Measurements from ENCODE around the gene PLEKHA6.

PLEKHA6 gene

GRCh38 chr1:204286315-204286714 is 73.4 kb downstream of the PLEKHA6 start:
- no peaks in the 10 kb centered on the region for H3K27me3 ChIP-seq (ENCODE audit: insufficient read depth, low read length)
- H3K79me1 ChIP-seq (ENCODE audit: low read length) = peaks cover 7% of the 10 kb centered on the region
- H2AK5ac ChIP-seq (ENCODE audit: low read length) = no peak overlapping the region
- no peak overlapping the region for H2BK5ac ChIP-seq (ENCODE audit: low read depth, low read length, poor library complexity)
- H3K27ac ChIP-seq (ENCODE audit: low read depth, low read length) = no peak overlapping the region
- H2AFZ ChIP-seq (ENCODE audit: insufficient read depth, low read length, poor library complexity) = no peak overlapping the region
- no peak overlapping the region for H4K12ac ChIP-seq (ENCODE audit: low read depth, low read length)
- H4K91ac ChIP-seq (ENCODE audit: low read depth, low read length) = no peak overlapping the region
- H3K4me2 ChIP-seq (ENCODE audit: low read length) = no peak overlapping the region
- no CpG with 5 or more reads among the region's 5 CpGs for WGBS (ENCODE audit: extremely low coverage, insufficient coverage, insufficient read length)
- no peak overlapping the region for H3K23ac ChIP-seq (ENCODE audit: low read length)
- no peak overlapping the region for H2BK12ac ChIP-seq (ENCODE audit: low read length)
- H2BK120ac ChIP-seq (ENCODE audit: insufficient read depth, low read length, poor library complexity) = no peak overlapping the region
- no peaks in the 10 kb centered on the region for H3K9me3 ChIP-seq (ENCODE audit: insufficient read depth, low read depth, low read length)
- H3K14ac ChIP-seq (ENCODE audit: low read length) = no peak overlapping the region
- H3K4me3 ChIP-seq (ENCODE audit: low read depth, low read length) = no peak overlapping the region
- H3K4ac ChIP-seq (ENCODE audit: low read depth, low read length) = peak overlapping the region; percentile 70
- H4K8ac ChIP-seq (ENCODE audit: low read depth, low read length) = no peak overlapping the region
- H3K4me1 ChIP-seq (ENCODE audit: control insufficient read depth in 1 of 2, insufficient read depth in 2 of 2, low read length in 2 of 2) = peaks cover 20% of the 10 kb centered on the region in 2 experiments
- no peak for DNase-seq
- H3K36me3 ChIP-seq (ENCODE audit: control insufficient read depth in 1 of 2, insufficient read depth in 2 of 2, low read length in 2 of 2) = peaks cover 0 to 2% of the 10 kb centered on the region in 2 experiments
- no peak overlapping the region for H3K9ac ChIP-seq (ENCODE audit: low read length)
- H3K18ac ChIP-seq (ENCODE audit: low read length) = peak overlapping the region; percentile 48
- peaks cover 5% of the 10 kb centered on the region for H3K79me2 ChIP-seq (ENCODE audit: control insufficient read depth, insufficient read depth, low read length, poor library complexity)

- no peak overlapping the region for H3K14ac ChIP-seq (ENCODE audit: low read length)
- peak overlapping the region; percentile 48 for H3K18ac ChIP-seq (ENCODE audit: low read length)
- H3K79me2 ChIP-seq (ENCODE audit: control insufficient read depth, insufficient read depth, low read length, poor library complexity) = peaks cover 5% of the 10 kb centered on the region
- no peak for DNase-seq
- H3K4ac ChIP-seq (ENCODE audit: low read depth, low read length) = peak overlapping the region; percentile 70
- H2BK120ac ChIP-seq (ENCODE audit: insufficient read depth, low read length, poor library complexity) = no peak overlapping the region
- H3K27ac ChIP-seq (ENCODE audit: low read depth, low read length) = no peak overlapping the region
- no peak overlapping the region for H3K4me3 ChIP-seq (ENCODE audit: low read depth, low read length)
- H2BK12ac ChIP-seq (ENCODE audit: low read length) = no peak overlapping the region
- peaks cover 20% of the 10 kb centered on the region in 2 experiments for H3K4me1 ChIP-seq (ENCODE audit: control insufficient read depth in 1 of 2, insufficient read depth in 2 of 2, low read length in 2 of 2)
- peaks cover 0 to 2% of the 10 kb centered on the region in 2 experiments for H3K36me3 ChIP-seq (ENCODE audit: control insufficient read depth in 1 of 2, insufficient read depth in 2 of 2, low read length in 2 of 2)
- H3K79me1 ChIP-seq (ENCODE audit: low read length) = peaks cover 7% of the 10 kb centered on the region
- H4K8ac ChIP-seq (ENCODE audit: low read depth, low read length) = no peak overlapping the region
- no peaks in the 10 kb centered on the region for H3K27me3 ChIP-seq (ENCODE audit: insufficient read depth, low read length)
- H3K9me3 ChIP-seq (ENCODE audit: insufficient read depth, low read depth, low read length) = no peaks in the 10 kb centered on the region
- H2AFZ ChIP-seq (ENCODE audit: insufficient read depth, low read length, poor library complexity) = no peak overlapping the region
- no peak overlapping the region for H3K9ac ChIP-seq (ENCODE audit: low read length)
- H4K91ac ChIP-seq (ENCODE audit: low read depth, low read length) = no peak overlapping the region
- no peak overlapping the region for H3K4me2 ChIP-seq (ENCODE audit: low read length)
- H2BK5ac ChIP-seq (ENCODE audit: low read depth, low read length, poor library complexity) = no peak overlapping the region
- no peak overlapping the region for H2AK5ac ChIP-seq (ENCODE audit: low read length)
- no peak overlapping the region for H4K12ac ChIP-seq (ENCODE audit: low read depth, low read length)
- H3K23ac ChIP-seq (ENCODE audit: low read length) = no peak overlapping the region
- WGBS (ENCODE audit: extremely low coverage, insufficient coverage, insufficient read length) = no CpG with 5 or more reads among the region's 13 CpGs
Observed at GRCh38 chr1:204285436-204286305, 74.1 kb downstream of the PLEKHA6 start.

GRCh38 chr1:204284929-204285328 is 74.8 kb downstream of the PLEKHA6 start:
- Histone ChIP-seq H3K9ac (ENCODE audit: low read length) (no peak overlapping the region), H3K27ac (ENCODE audit: low read depth, low read length) (no peak overlapping the region), H3K27me3 (ENCODE audit: insufficient read depth, low read length) (no peaks in the 10 kb centered on the region), H2AK5ac (ENCODE audit: low read length) (no peak overlapping the region), H3K14ac (ENCODE audit: low read length) (no peak overlapping the region), H2BK12ac (ENCODE audit: low read length) (no peak overlapping the region), H3K4me2 (ENCODE audit: low read length) (no peak overlapping the region), H4K12ac (ENCODE audit: low read depth, low read length) (no peak overlapping the region), H4K91ac (ENCODE audit: low read depth, low read length) (no peak overlapping the region), H3K23ac (ENCODE audit: low read length) (no peak overlapping the region), H2BK120ac (ENCODE audit: insufficient read depth, low read length, poor library complexity) (no peak overlapping the region), H3K36me3 (ENCODE audit: control insufficient read depth in 1 of 2, insufficient read depth in 2 of 2, low read length in 2 of 2) (peaks cover 0 to 2% of the 10 kb centered on the region in 2 experiments), H3K4ac (ENCODE audit: low read depth, low read length) (no peak overlapping the region), H3K79me1 (ENCODE audit: low read length) (peaks cover 7% of the 10 kb centered on the region), H2AFZ (ENCODE audit: insufficient read depth, low read length, poor library complexity) (no peak overlapping the region), H3K18ac (ENCODE audit: low read length) (no peak overlapping the region), H2BK5ac (ENCODE audit: low read depth, low read length, poor library complexity) (no peak overlapping the region), H3K4me3 (ENCODE audit: low read depth, low read length) (no peak overlapping the region), H3K4me1 (ENCODE audit: control insufficient read depth in 1 of 2, insufficient read depth in 2 of 2, low read length in 2 of 2) (peaks cover 20% of the 10 kb centered on the region in 2 experiments), H3K9me3 (ENCODE audit: insufficient read depth, low read depth, low read length) (no peaks in the 10 kb centered on the region), H3K79me2 (ENCODE audit: control insufficient read depth, insufficient read depth, low read length, poor library complexity) (peaks cover 5% of the 10 kb centered on the region), H4K8ac (ENCODE audit: low read depth, low read length) (no peak overlapping the region)
- WGBS (ENCODE audit: extremely low coverage, insufficient coverage, insufficient read length) = no CpG with 5 or more reads among the region's 2 CpGs
- peak in 1 of 2 donors; percentile 27 for DNase-seq

- no peak overlapping the region for H3K4me3 ChIP-seq (ENCODE audit: low read depth, low read length)
- H3K14ac ChIP-seq (ENCODE audit: low read length) = no peak overlapping the region
- H3K79me2 ChIP-seq (ENCODE audit: control insufficient read depth, insufficient read depth, low read length, poor library complexity) = peaks cover 5% of the 10 kb centered on the region
- H3K4ac ChIP-seq (ENCODE audit: low read depth, low read length) = peak overlapping the region; percentile 2
- no peak overlapping the region for H3K9ac ChIP-seq (ENCODE audit: low read length)
- WGBS (ENCODE audit: extremely low coverage, insufficient coverage, insufficient read length) = no CpG with 5 or more reads among the region's 9 CpGs
- H3K4me2 ChIP-seq (ENCODE audit: low read length) = no peak overlapping the region
- no peak overlapping the region for H2BK5ac ChIP-seq (ENCODE audit: low read depth, low read length, poor library complexity)
- DNase-seq = no peak
- H4K91ac ChIP-seq (ENCODE audit: low read depth, low read length) = no peak overlapping the region
- H4K12ac ChIP-seq (ENCODE audit: low read depth, low read length) = no peak overlapping the region
- peaks cover 0 to 2% of the 10 kb centered on the region in 2 experiments for H3K36me3 ChIP-seq (ENCODE audit: control insufficient read depth in 1 of 2, insufficient read depth in 2 of 2, low read length in 2 of 2)
- no peak overlapping the region for H2BK12ac ChIP-seq (ENCODE audit: low read length)
- H3K18ac ChIP-seq (ENCODE audit: low read length) = no peak overlapping the region
- H2AFZ ChIP-seq (ENCODE audit: insufficient read depth, low read length, poor library complexity) = peak overlapping the region; percentile 37
- peaks cover 4% of the 10 kb centered on the region for H3K79me1 ChIP-seq (ENCODE audit: low read length)
- no peaks in the 10 kb centered on the region for H3K9me3 ChIP-seq (ENCODE audit: insufficient read depth, low read depth, low read length)
- H3K4me1 ChIP-seq (ENCODE audit: control insufficient read depth in 1 of 2, insufficient read depth in 2 of 2, low read length in 2 of 2) = peaks cover 16 to 20% of the 10 kb centered on the region in 2 experiments
- no peak overlapping the region for H2BK120ac ChIP-seq (ENCODE audit: insufficient read depth, low read length, poor library complexity)
- no peak overlapping the region for H4K8ac ChIP-seq (ENCODE audit: low read depth, low read length)
- H3K27ac ChIP-seq (ENCODE audit: low read depth, low read length) = no peak overlapping the region
- no peak overlapping the region for H3K23ac ChIP-seq (ENCODE audit: low read length)
- no peak overlapping the region for H2AK5ac ChIP-seq (ENCODE audit: low read length)
- no peaks in the 10 kb centered on the region for H3K27me3 ChIP-seq (ENCODE audit: insufficient read depth, low read length)
Observed at GRCh38 chr1:204283711-204284651, 75.7 kb downstream of the PLEKHA6 start.

Measured in trophoblast cell (in vitro differentiated cells and primary cell).